ENCODE results near the gene HOPX.

- TF ChIP-seq GATA3 (IDR thresholded peaks at IDR 0.05; ENCODE audit: low read depth, low read length) (no peak), GATA2 (IDR thresholded peaks at IDR 0.05; ENCODE audit: low read depth, low read length) (no peak)
Measured at GRCh38 chr4:56683455-56683854, 2.4 kb upstream of the HOPX start.

Measured in SH-SY5Y (cell line).